OCI-LY7 (cell line): ENCODE results near the gene CMTM1. TPM values are rescaled to one million over a fixed set of nuclear protein-coding genes. Genes with fewer than 3 reads are reported as not detected.

Experiments
- BruUV-seq: library from RNA; stranded (reverse); fragments of 400-500 nt; replicated peaks from 2 replicates; lab custom pipeline; 2021; lab: Mats Ljungman, UMichigan
- CTCF ChIA-PET: fragments of 300-600 bp; sonication (Branson Sonifier 250); formaldehyde crosslinking; loops from one replicate; lab custom pipeline; 2022; ENCODE audit warnings: antibody characterized with exemption; ENCODE audit not compliant: unreplicated experiment; lab: Charles Lee
- POLR2A ChIA-PET: fragments of 300-600 bp; sonication (Branson Sonifier 250); formaldehyde crosslinking; loops from one replicate; lab custom pipeline; 2022; ENCODE audit warnings: antibody characterized with exemption; lab: Charles Lee
- DNase-seq: peaks from one replicate; pipeline ENCODE4 v3.0.0-alpha.2; 2015; ENCODE audit warnings: low spot score
- H2AFZ ChIP-seq: fragments of 200-600 bp; sonication (generic), shearing (Covaris generic); 2 replicates; pipeline ENCODE4 v1.6.1; 2014; ENCODE audit warnings: mild to moderate bottlenecking, antibody characterized with exemption, low read length, moderate library complexity
- H3K27ac ChIP-seq: fragments of 200-600 bp; sonication (generic); 2 replicates; pipeline ENCODE4 v1.5.1; 2014; ENCODE audit warnings: mixed run types, low read depth, mild to moderate bottlenecking, moderate library complexity, low read length, inconsistent platforms; ENCODE audit not compliant: poor library complexity, severe bottlenecking
- H3K36me3 ChIP-seq: fragments of 200-600 bp; sonication (generic); 2 replicates; pipeline ENCODE4 v1.6.1; 2014; ENCODE audit warnings: mild to moderate bottlenecking, antibody characterized with exemption, low read length, moderate library complexity, mixed read lengths; ENCODE audit not compliant: insufficient read depth
- H3K4me1 ChIP-seq: fragments of 200-600 bp; sonication (generic); 2 replicates; pipeline ENCODE4 v1.5.1; 2014; ENCODE audit warnings: mild to moderate bottlenecking, low read length; ENCODE audit not compliant: insufficient read depth, poor library complexity, severe bottlenecking
- H3K4me2 ChIP-seq: fragments of 200-600 bp; sonication (generic); 2 replicates; pipeline ENCODE4 v1.6.1; 2014; ENCODE audit warnings: mild to moderate bottlenecking, low read length
- H3K4me3 ChIP-seq: fragments of 200-600 bp; sonication (generic); 2 replicates; pipeline ENCODE4 v1.5.1; 2014; ENCODE audit warnings: mild to moderate bottlenecking, low read depth, low read length; ENCODE audit not compliant: poor library complexity, severe bottlenecking
- H3K79me2 ChIP-seq: fragments of 200-600 bp; sonication (generic); 2 replicates; pipeline ENCODE4 v1.6.1; 2016; ENCODE audit warnings: low read depth, mild to moderate bottlenecking, low read length, moderate library complexity, mixed read lengths; ENCODE audit not compliant: insufficient read depth
- H3K9me2 ChIP-seq: fragments of 200-600 bp; sonication (generic); 2 replicates; pipeline ENCODE4 v1.6.1; 2016; ENCODE audit warnings: mild to moderate bottlenecking, low read length, mixed read lengths; ENCODE audit not compliant: insufficient read depth
- H3K9me3 ChIP-seq: fragments of 200-600 bp; sonication (generic); 2 replicates; pipeline ENCODE4 v1.6.1; 2014; ENCODE audit warnings: mild to moderate bottlenecking, mixed run types, low read length, mixed read lengths
- H4K20me1 ChIP-seq: fragments of 200-600 bp; sonication (generic); 2 replicates; pipeline ENCODE4 v1.6.1; 2014; ENCODE audit warnings: mild to moderate bottlenecking, antibody characterized with exemption, low read length, moderate library complexity, mixed read lengths; ENCODE audit not compliant: insufficient read depth
- CTCF ChIP-seq: fragments of 200-600 bp; sonication (generic); conservative IDR thresholded peaks from 2 replicates; pipeline ENCODE4 v1.5.1; 2014; ENCODE audit warnings: mild to moderate bottlenecking, antibody characterized with exemption, low read length, moderate library complexity, mixed read lengths
- EZH2phosphoT487 ChIP-seq: fragments of 200-600 bp; sonication (generic); IDR thresholded peaks from 2 replicates; pipeline ENCODE4 v1.6.1; 2018; ENCODE audit warnings: low read depth, borderline replicate concordance, mild to moderate bottlenecking, mixed run types, antibody characterized with exemption, low read length, moderate library complexity, mixed read lengths
- intact Hi-C: fragments of 100-400 bp; cut with micrococcal nuclease; formaldehyde crosslinking; loops from one replicate; pipeline ENCODE4 v1.10.0; 2022; ENCODE audit not compliant: unreplicated experiment
- total RNA-seq, 2 experiments: library from RNA; depleted of rRNA in 1 of 2; stranded (reverse); fragments of >200 nt in 1 of 2; shearing (Covaris generic) in 1 of 2; gene quantifications; 2 replicates each; pipeline ENCODE4 v1.2.3, GENCODE V29; 2014 to 2022

The CMTM1 gene
- total RNA-seq, 2 experiments from 2014 or later: 8.5 to 10.6 TPM

DNA sequence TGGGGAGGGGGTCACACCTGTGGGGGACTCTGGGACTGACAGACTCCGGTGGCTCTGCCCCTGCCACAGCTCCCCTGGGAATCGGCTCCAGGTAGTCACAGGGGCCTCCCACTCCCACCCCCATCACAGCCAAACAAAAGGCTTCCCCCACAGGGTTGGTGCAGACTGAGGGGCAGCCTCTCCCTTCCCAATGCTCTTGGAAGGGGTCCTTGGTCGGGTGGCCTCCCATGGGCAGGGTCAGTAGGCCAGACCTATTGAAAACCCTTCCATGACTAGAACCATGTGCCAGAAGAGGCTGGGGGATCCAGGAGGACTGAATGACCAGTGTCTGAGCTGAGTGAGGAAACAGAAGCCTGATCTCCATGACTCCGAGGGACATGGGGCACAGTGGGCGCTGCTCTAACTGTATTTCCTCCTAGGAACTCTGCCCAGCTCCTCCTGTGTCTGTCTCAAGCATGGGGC is 45.0 kb upstream of the CMTM1 start:
- H3K79me2 ChIP-seq: no peaks in the 10 kb centered on the region
- H3K9me2 ChIP-seq: no peaks in the 10 kb centered on the region
- no peaks in the 10 kb centered on the region for H4K20me1 ChIP-seq
- no peaks in the 10 kb centered on the region for H3K36me3 ChIP-seq
- ChIA-PET POLR2A (interaction anchor here (1.2 to 2.8 kb wide), 7 partner anchors 10 to 54 kb away, joined by 3 to 16 read pairs (median 6); partner anchors contain the start of gene CKLF), CTCF (interaction anchor here (0.9 to 1.1 kb wide), 2 partner anchors 16 to 87 kb away, joined by 3 read pairs; no protein-coding TSS in a partner anchor)
- no peak overlapping the region for H3K4me3 ChIP-seq
- peaks cover 73% of the 10 kb centered on the region for H3K4me1 ChIP-seq
- BruUV-seq: no TSS peak
- no peaks in the 10 kb centered on the region for H3K9me3 ChIP-seq
- H3K27ac ChIP-seq: no peak overlapping the region
- TF ChIP-seq EZH2phosphoT487: no peak
- TF ChIP-seq CTCF: no peak
- H3K4me2 ChIP-seq: no peak overlapping the region; the same call in 1 of the 2 replicates
- no peak overlapping the region for H2AFZ ChIP-seq
- intact Hi-C loops: no loop called here
- no peak for DNase-seq

GRCh38 chr16:66521951-66522771 is 44.1 kb upstream of the CMTM1 start:
- TF ChIP-seq EZH2phosphoT487: no peak
- TF ChIP-seq CTCF: no peak
- H3K9me2 ChIP-seq: no peaks in the 10 kb centered on the region
- no peaks in the 10 kb centered on the region for H3K79me2 ChIP-seq
- DNase-seq: peak; percentile 14
- ChIA-PET POLR2A (interaction anchor here (1.1 to 2.8 kb wide), 8 partner anchors 9 to 53 kb away, joined by 3 to 16 read pairs (median 5); partner anchors contain the start of gene CKLF), CTCF (interaction anchor here (1.0 to 1.1 kb wide), 2 partner anchors 26 to 86 kb away, joined by 3 read pairs; no protein-coding TSS in a partner anchor)
- H3K27ac ChIP-seq: no peak overlapping the region
- H3K4me3 ChIP-seq: no peak overlapping the region
- peaks cover 64% of the 10 kb centered on the region for H3K4me1 ChIP-seq
- no TSS peak for BruUV-seq
- H2AFZ ChIP-seq: no peak overlapping the region
- no peaks in the 10 kb centered on the region for H3K36me3 ChIP-seq
- intact Hi-C loops: no loop called here
- H3K9me3 ChIP-seq: no peaks in the 10 kb centered on the region
- H4K20me1 ChIP-seq: no peaks in the 10 kb centered on the region
- no peak overlapping the region for H3K4me2 ChIP-seq
